KMS-11 (cell line): ENCODE data around the gene ARSK.

Source experiments
- H2AFZ ChIP-seq: fragments of 200-600 bp; sonication (generic); 2 replicates; pipeline ENCODE4 v1.6.1; 2016; ENCODE audit warnings: antibody characterized with exemption, mixed run types, low read depth
- H3K27ac ChIP-seq: fragments of 200-600 bp; sonication (generic); 2 replicates; pipeline ENCODE4 v1.6.1; 2016; ENCODE audit warnings: mild to moderate bottlenecking, mixed run types
- H3K27me3 ChIP-seq: fragments of 200-600 bp; sonication (generic); 2 replicates; pipeline ENCODE4 v1.6.1; 2017; ENCODE audit warnings: mild to moderate bottlenecking, low read depth, mixed run types, moderate library complexity; ENCODE audit not compliant: insufficient read depth
- H3K36me3 ChIP-seq: fragments of 200-600 bp; sonication (generic); 2 replicates; pipeline ENCODE4 v1.6.1; 2017; ENCODE audit warnings: mild to moderate bottlenecking, mixed run types; ENCODE audit not compliant: insufficient read depth
- H3K4me1 ChIP-seq: fragments of 200-600 bp; sonication (generic); 2 replicates; pipeline ENCODE4 v1.6.1; 2016; ENCODE audit warnings: mild to moderate bottlenecking, low read depth, mixed run types; ENCODE audit not compliant: poor library complexity, severe bottlenecking
- H3K4me2 ChIP-seq: fragments of 200-600 bp; sonication (generic); 2 replicates; pipeline ENCODE4 v1.7.0; 2016; ENCODE audit warnings: mild to moderate bottlenecking, mixed run types
- H3K4me3 ChIP-seq: fragments of 200-600 bp; sonication (generic); IDR thresholded peaks from 2 replicates; pipeline ENCODE4 v1.6.1; 2017; ENCODE audit warnings: low read depth, low read length, mixed read lengths; ENCODE audit not compliant: insufficient read depth
- H3K79me2 ChIP-seq: fragments of 200-600 bp; sonication (generic); 2 replicates; pipeline ENCODE4 v1.6.1; 2016; ENCODE audit warnings: low read depth, mixed run types; ENCODE audit not compliant: insufficient read depth
- H3K9ac ChIP-seq: fragments of 200-600 bp; sonication (generic); 2 replicates; pipeline ENCODE4 v1.6.1; 2016; ENCODE audit warnings: mild to moderate bottlenecking, mixed run types
- H4K20me1 ChIP-seq: fragments of 200-600 bp; sonication (generic); 2 replicates; pipeline ENCODE4 v1.6.1; 2016; ENCODE audit warnings: mild to moderate bottlenecking, mixed run types; ENCODE audit not compliant: insufficient read depth
- TF ChIP-seq, protein P1 (sequence below): fragments of 200-600 bp; sonication (generic); conservative IDR thresholded peaks from 2 replicates; pipeline ENCODE4 v1.6.1; 2017; ENCODE audit warnings: low read depth, mild to moderate bottlenecking, antibody characterized with exemption, low read length, moderate library complexity, mixed read lengths

Gene ARSK

DNA sequence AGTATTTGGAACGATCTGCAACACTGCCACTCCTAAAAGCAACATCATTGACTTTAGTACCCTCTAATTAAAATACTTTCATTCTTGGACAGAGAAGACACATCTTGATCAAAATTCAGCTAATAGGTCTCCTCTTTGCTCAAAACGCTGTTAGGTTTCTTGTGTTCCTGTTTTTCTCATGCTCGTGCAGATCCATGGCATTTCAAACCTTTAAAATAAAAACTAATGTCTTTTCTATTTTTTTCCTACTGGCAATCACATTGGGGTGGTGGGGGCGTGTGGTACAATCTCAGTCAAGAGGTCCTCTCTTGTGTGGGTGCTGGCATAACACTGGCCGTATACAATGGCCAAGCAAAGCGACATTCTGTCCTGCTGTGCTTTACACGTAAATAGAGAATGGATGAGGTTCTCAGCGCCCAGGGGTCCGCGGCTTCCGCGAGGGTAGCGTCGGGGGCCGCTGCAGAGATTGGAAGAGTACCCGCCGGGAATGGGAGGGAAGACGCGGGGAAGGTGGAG, 64.7 kb downstream of the ARSK start:
- H3K36me3 ChIP-seq = no peaks in the 10 kb centered on the region
- H3K4me2 ChIP-seq = peak overlapping the region; percentile 86
- peaks cover 29% of the 10 kb centered on the region for H3K4me1 ChIP-seq
- peak overlapping the region; percentile 97 for H2AFZ ChIP-seq
- H3K79me2 ChIP-seq = no peaks in the 10 kb centered on the region
- H3K27ac ChIP-seq = no peak overlapping the region; the same call in 1 of the 2 replicates
- H3K27me3 ChIP-seq = no peaks in the 10 kb centered on the region; the same call in 1 of the 2 replicates
- H3K9ac ChIP-seq = peak overlapping the region; percentile 91; the same call in 1 of the 2 replicates
- H4K20me1 ChIP-seq = no peaks in the 10 kb centered on the region
- TF ChIP-seq, protein P1, sequence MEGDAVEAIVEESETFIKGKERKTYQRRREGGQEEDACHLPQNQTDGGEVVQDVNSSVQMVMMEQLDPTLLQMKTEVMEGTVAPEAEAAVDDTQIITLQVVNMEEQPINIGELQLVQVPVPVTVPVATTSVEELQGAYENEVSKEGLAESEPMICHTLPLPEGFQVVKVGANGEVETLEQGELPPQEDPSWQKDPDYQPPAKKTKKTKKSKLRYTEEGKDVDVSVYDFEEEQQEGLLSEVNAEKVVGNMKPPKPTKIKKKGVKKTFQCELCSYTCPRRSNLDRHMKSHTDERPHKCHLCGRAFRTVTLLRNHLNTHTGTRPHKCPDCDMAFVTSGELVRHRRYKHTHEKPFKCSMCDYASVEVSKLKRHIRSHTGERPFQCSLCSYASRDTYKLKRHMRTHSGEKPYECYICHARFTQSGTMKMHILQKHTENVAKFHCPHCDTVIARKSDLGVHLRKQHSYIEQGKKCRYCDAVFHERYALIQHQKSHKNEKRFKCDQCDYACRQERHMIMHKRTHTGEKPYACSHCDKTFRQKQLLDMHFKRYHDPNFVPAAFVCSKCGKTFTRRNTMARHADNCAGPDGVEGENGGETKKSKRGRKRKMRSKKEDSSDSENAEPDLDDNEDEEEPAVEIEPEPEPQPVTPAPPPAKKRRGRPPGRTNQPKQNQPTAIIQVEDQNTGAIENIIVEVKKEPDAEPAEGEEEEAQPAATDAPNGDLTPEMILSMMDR = no peak
- H3K4me3 ChIP-seq = no peak overlapping the region

DNA sequence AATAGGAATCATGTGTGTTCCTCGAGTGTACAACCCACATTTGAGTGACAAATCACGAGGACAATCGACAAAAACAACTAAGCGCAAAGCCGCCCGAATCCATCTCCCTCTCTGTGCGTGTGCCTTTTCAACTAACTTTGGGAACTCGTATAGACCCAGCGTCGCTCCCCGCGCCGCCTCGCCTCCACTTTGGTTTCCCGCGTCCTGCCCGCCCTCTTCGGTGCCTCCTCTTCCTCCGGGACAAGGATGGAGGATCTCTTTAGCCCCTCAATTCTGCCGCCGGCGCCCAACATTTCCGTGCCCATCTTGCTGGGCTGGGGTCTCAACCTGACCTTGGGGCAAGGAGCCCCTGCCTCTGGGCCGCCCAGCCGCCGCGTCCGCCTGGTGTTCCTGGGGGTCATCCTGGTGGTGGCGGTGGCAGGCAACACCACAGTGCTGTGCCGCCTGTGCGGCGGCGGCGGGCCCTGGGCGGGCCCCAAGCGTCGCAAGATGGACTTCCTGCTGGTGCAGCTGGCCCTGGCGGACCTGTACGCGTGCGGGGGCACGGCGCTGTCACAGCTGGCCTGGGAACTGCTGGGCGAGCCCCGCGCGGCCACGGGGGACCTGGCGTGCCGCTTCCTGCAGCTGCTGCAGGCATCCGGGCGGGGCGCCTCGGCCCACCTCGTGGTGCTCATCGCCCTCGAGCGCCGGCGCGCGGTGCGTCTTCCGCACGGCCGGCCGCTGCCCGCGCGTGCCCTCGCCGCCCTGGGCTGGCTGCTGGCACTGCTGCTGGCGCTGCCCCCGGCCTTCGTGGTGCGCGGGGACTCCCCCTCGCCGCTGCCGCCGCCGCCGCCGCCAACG, 65.3 kb downstream of the ARSK start, which contains the start of gene GPR150:
Gene GPR150, plus strand, starts transcription at position 58 of the 840 bp plus-strand sequence. Its CDS starts 189 bp downstream, at position 247.
- Histone ChIP-seq H3K4me1 (peaks cover 23% of the 10 kb centered on the region), H3K4me2 (peak within 1 kb of the TSS; percentile 86), H3K27ac (peak within 1 kb of the TSS; percentile 74), H3K27me3 (no peaks in the 10 kb centered on the region; the same call in 1 of the 2 replicates), H3K79me2 (no peaks in the 10 kb centered on the region), H4K20me1 (no peaks in the 10 kb centered on the region), H3K9ac (peak within 1 kb of the TSS; percentile 91), H2AFZ (peak within 1 kb of the TSS; percentile 97), H3K4me3 (no peak within 1 kb of the TSS), H3K36me3 (no peaks in the 10 kb centered on the region)
- TF ChIP-seq, protein P1 = 0 out of 2 replicates have a peak, but pooled peaks have one; percentile 18

DNA sequence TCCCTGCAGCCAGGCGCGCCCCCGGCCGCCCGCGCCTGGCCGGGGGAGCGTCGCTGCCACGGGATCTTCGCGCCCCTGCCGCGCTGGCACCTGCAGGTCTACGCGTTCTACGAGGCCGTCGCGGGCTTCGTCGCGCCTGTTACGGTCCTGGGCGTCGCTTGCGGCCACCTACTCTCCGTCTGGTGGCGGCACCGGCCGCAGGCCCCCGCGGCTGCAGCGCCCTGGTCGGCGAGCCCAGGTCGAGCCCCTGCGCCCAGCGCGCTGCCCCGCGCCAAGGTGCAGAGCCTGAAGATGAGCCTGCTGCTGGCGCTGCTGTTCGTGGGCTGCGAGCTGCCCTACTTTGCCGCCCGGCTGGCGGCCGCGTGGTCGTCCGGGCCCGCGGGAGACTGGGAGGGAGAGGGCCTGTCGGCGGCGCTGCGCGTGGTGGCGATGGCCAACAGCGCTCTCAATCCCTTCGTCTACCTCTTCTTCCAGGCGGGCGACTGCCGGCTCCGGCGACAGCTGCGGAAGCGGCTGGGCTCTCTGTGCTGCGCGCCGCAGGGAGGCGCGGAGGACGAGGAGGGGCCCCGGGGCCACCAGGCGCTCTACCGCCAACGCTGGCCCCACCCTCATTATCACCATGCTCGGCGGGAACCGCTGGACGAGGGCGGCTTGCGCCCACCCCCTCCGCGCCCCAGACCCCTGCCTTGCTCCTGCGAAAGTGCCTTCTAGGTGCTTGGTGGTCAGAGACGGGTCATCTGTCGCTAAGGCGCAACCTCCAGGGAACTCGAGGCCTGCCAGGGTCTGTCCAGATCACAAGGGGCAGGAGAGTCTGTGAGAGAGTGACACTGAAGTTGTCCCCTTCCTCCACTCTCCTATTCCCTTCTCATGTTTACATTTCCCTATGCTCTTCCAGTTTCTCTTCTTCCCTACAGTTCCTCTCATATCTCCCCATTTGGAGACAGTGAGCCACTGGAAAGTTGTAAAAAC, 66.3 kb downstream of the ARSK start:
- peak overlapping the region; percentile 97 for H2AFZ ChIP-seq
- H4K20me1 ChIP-seq = no peaks in the 10 kb centered on the region
- H3K79me2 ChIP-seq = no peaks in the 10 kb centered on the region
- TF ChIP-seq, protein P1 = no peak
- H3K4me3 ChIP-seq = no peak overlapping the region
- H3K4me2 ChIP-seq = peak overlapping the region; percentile 58
- H3K27ac ChIP-seq = peak overlapping the region; percentile 74
- H3K36me3 ChIP-seq = no peaks in the 10 kb centered on the region
- peak overlapping the region; percentile 91 for H3K9ac ChIP-seq
- no peaks in the 10 kb centered on the region; the same call in 1 of the 2 replicates for H3K27me3 ChIP-seq
- H3K4me1 ChIP-seq = peaks cover 21% of the 10 kb centered on the region
